ENCODE data around the gene RCE1.

DNA sequence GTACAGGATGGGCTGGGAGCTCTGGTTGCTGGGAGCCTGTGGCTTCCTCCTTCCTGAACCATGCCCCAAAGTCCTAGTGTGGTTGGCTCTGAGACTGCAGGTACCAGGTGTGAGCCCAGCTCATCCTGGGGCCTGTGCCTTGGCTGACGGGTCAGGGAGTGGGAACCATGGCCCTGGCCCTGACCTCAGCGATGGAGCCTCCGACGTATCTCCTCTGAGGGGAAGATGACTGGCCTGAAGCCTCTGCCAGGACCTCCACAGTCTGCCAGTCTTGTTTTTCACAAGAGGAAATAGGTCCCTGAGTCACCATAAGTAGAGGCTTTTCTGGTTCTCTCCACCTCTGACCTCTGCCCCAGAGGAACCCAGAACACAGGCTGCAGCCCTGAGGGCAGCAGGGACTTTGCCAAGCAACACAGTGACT, 3.4 kb downstream of the RCE1 start:
- TF ChIP-seq POLR2AphosphoS5 (IDR thresholded peaks at IDR 0.05): no peak
- TF ChIP-seq, protein P1, sequence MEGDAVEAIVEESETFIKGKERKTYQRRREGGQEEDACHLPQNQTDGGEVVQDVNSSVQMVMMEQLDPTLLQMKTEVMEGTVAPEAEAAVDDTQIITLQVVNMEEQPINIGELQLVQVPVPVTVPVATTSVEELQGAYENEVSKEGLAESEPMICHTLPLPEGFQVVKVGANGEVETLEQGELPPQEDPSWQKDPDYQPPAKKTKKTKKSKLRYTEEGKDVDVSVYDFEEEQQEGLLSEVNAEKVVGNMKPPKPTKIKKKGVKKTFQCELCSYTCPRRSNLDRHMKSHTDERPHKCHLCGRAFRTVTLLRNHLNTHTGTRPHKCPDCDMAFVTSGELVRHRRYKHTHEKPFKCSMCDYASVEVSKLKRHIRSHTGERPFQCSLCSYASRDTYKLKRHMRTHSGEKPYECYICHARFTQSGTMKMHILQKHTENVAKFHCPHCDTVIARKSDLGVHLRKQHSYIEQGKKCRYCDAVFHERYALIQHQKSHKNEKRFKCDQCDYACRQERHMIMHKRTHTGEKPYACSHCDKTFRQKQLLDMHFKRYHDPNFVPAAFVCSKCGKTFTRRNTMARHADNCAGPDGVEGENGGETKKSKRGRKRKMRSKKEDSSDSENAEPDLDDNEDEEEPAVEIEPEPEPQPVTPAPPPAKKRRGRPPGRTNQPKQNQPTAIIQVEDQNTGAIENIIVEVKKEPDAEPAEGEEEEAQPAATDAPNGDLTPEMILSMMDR (IDR thresholded peaks at IDR 0.05 in 8 of 11, conservative IDR thresholded peaks at IDR 0.05 in 3 of 11): no peak

Data from spleen (tissue), 7 donors.